ENCODE measurements around the gene BRICD5.

GRCh38 chr16:2208772-2209171 is 1.9 kb downstream of the BRICD5 start:
- no peak for TF ChIP-seq POLR2A (IDR thresholded peaks at IDR 0.05)
- TF ChIP-seq CTCF (IDR thresholded peaks at IDR 0.05), result no peak

Measured in thyroid gland (tissue), 4 donors.